ENCODE data around the gene SLC6A2. TPM values are rescaled to one million over a fixed set of nuclear protein-coding genes. Genes with fewer than 3 reads are reported as not detected.
"Not testable (repeated sequence)": the region's sequence is repeated elsewhere in the genome, so short reads cannot be mapped to it uniquely, and the experiment has no call there.

SLC6A2 gene
- total RNA-seq = not detected

- H3K4me3 Mint-ChIP-seq = no peak within 1 kb of the TSS
- no peak for DNase-seq
- ChIA-PET CTCF (no interaction called here), POLR2A (no interaction called here)
- H3K27ac Mint-ChIP-seq = no peak within 1 kb of the TSS
- no peaks in the 10 kb centered on the region for H3K9me3 Mint-ChIP-seq
- H3K4me1 Mint-ChIP-seq = no peaks in the 10 kb centered on the region
- H3K36me3 Mint-ChIP-seq (ENCODE audit: low read depth) = no peaks in the 10 kb centered on the region
- peaks cover 13% of the 10 kb centered on the region for H3K27me3 Mint-ChIP-seq
These were observed at the start of gene SLC6A2 for GRCh38 chr16:55655897-55656681. Gene SLC6A2 (plus strand): TSS chr16:55655988. CDS start chr16:55656695, 707 bp downstream.

GRCh38 chr16:55613613-55614335, 42.0 kb upstream of the SLC6A2 start:
- H3K4me1 Mint-ChIP-seq = no peaks in the 10 kb centered on the region
- H3K9me3 Mint-ChIP-seq = no peaks in the 10 kb centered on the region
- peaks cover 13% of the 10 kb centered on the region for H3K27me3 Mint-ChIP-seq
- no peak overlapping the region for H3K4me3 Mint-ChIP-seq
- H3K27ac Mint-ChIP-seq = no peak overlapping the region
- POLR2A ChIA-PET = no interaction called here
- DNase-seq = no peak
- CTCF ChIA-PET = no interaction called here
- H3K36me3 Mint-ChIP-seq (ENCODE audit: low read depth) = no peaks in the 10 kb centered on the region

GRCh38 chr16:55615071-55615470, 40.7 kb upstream of the SLC6A2 start:
- Mint-ChIP-seq H3K27me3 (peaks cover 10% of the 10 kb centered on the region), H3K36me3 (ENCODE audit: low read depth) (no peaks in the 10 kb centered on the region)
- POLR2A ChIA-PET = no interaction called here

GRCh38 chr16:55615670-55616069, 40.1 kb upstream of the SLC6A2 start:
- H3K4me3 Mint-ChIP-seq; H3K27ac Mint-ChIP-seq; POLR2A ChIA-PET; H3K36me3 Mint-ChIP-seq (ENCODE audit: low read depth); CTCF ChIA-PET; H3K4me1 Mint-ChIP-seq; DNase-seq; H3K27me3 Mint-ChIP-seq; H3K9me3 Mint-ChIP-seq: not testable (repeated sequence)

More at GRCh38 chr16:55615071-55615470, 40.7 kb upstream of the SLC6A2 start:
- Mint-ChIP-seq H3K4me3 (no peak overlapping the region), H3K9me3 (no peaks in the 10 kb centered on the region), H3K27ac (no peak overlapping the region), H3K4me1 (no peaks in the 10 kb centered on the region)
- DNase-seq = no peak
- CTCF ChIA-PET = no interaction called here

- H3K4me1 Mint-ChIP-seq = no peaks in the 10 kb centered on the region
- no peak overlapping the region for H3K27ac Mint-ChIP-seq
- no peak for DNase-seq
- ChIA-PET CTCF (no interaction called here), POLR2A (no interaction called here)
- no peaks in the 10 kb centered on the region for H3K27me3 Mint-ChIP-seq
- no peaks in the 10 kb centered on the region for H3K36me3 Mint-ChIP-seq (ENCODE audit: low read depth)
- H3K9me3 Mint-ChIP-seq = no peaks in the 10 kb centered on the region
- H3K4me3 Mint-ChIP-seq = no peak overlapping the region
These were observed 34.0 kb upstream of the SLC6A2 start for GRCh38 chr16:55621771-55622170.

- no peak overlapping the region for H3K27ac Mint-ChIP-seq
- H3K36me3 Mint-ChIP-seq (ENCODE audit: low read depth) = no peaks in the 10 kb centered on the region
- DNase-seq = no peak
- ChIA-PET POLR2A (no interaction called here), CTCF (no interaction called here)
- H3K4me3 Mint-ChIP-seq = no peak overlapping the region
- H3K4me1 Mint-ChIP-seq = no peaks in the 10 kb centered on the region
- H3K27me3 Mint-ChIP-seq = no peaks in the 10 kb centered on the region
- no peaks in the 10 kb centered on the region for H3K9me3 Mint-ChIP-seq
These were observed 33.5 kb upstream of the SLC6A2 start for GRCh38 chr16:55622272-55622671.

GRCh38 chr16:55622930-55623561, 32.7 kb upstream of the SLC6A2 start:
- H3K4me3 Mint-ChIP-seq = no peak overlapping the region
- ChIA-PET POLR2A (no interaction called here), CTCF (no interaction called here)
- H3K4me1 Mint-ChIP-seq = no peaks in the 10 kb centered on the region
- no peaks in the 10 kb centered on the region for H3K27me3 Mint-ChIP-seq
- no peak overlapping the region for H3K27ac Mint-ChIP-seq
- no peak for DNase-seq
- H3K9me3 Mint-ChIP-seq = no peaks in the 10 kb centered on the region
- H3K36me3 Mint-ChIP-seq (ENCODE audit: low read depth) = no peaks in the 10 kb centered on the region

- Mint-ChIP-seq H3K4me1 (no peaks in the 10 kb centered on the region), H3K27ac (no peak overlapping the region), H3K36me3 (ENCODE audit: low read depth) (no peaks in the 10 kb centered on the region), H3K4me3 (no peak overlapping the region), H3K9me3 (no peaks in the 10 kb centered on the region), H3K27me3 (no peaks in the 10 kb centered on the region)
- ChIA-PET POLR2A (no interaction called here), CTCF (no interaction called here)
- no peak for DNase-seq
These were observed 32.1 kb upstream of the SLC6A2 start for GRCh38 chr16:55623640-55624039.

GRCh38 chr16:55624696-55625095, 31.1 kb upstream of the SLC6A2 start:
- H3K27me3 Mint-ChIP-seq = no peaks in the 10 kb centered on the region
- no peaks in the 10 kb centered on the region for H3K9me3 Mint-ChIP-seq
- H3K4me1 Mint-ChIP-seq = no peaks in the 10 kb centered on the region
- no peak for DNase-seq
- ChIA-PET POLR2A (no interaction called here), CTCF (no interaction called here)
- no peak overlapping the region for H3K4me3 Mint-ChIP-seq
- H3K27ac Mint-ChIP-seq = no peak overlapping the region
- no peaks in the 10 kb centered on the region for H3K36me3 Mint-ChIP-seq (ENCODE audit: low read depth)

- Mint-ChIP-seq H3K4me3 (no peak overlapping the region), H3K27ac (no peak overlapping the region), H3K27me3 (no peaks in the 10 kb centered on the region), H3K36me3 (ENCODE audit: low read depth) (no peaks in the 10 kb centered on the region), H3K9me3 (no peaks in the 10 kb centered on the region), H3K4me1 (no peaks in the 10 kb centered on the region)
- POLR2A ChIA-PET = no interaction called here
- CTCF ChIA-PET = no interaction called here
- DNase-seq = no peak
These were observed 29.9 kb upstream of the SLC6A2 start for GRCh38 chr16:55625843-55626242.

GRCh38 chr16:55628306-55628968, 27.4 kb upstream of the SLC6A2 start:
- DNase-seq = no peak
- Mint-ChIP-seq H3K36me3 (ENCODE audit: low read depth) (no peaks in the 10 kb centered on the region), H3K27me3 (peaks cover 5% of the 10 kb centered on the region), H3K27ac (no peak overlapping the region), H3K4me1 (no peaks in the 10 kb centered on the region), H3K4me3 (no peak overlapping the region), H3K9me3 (no peaks in the 10 kb centered on the region)
- ChIA-PET POLR2A (no interaction called here), CTCF (no interaction called here)

GRCh38 chr16:55630774-55631173, 25.0 kb upstream of the SLC6A2 start:
- Mint-ChIP-seq H3K4me1 (no peaks in the 10 kb centered on the region), H3K27me3 (peaks cover 5% of the 10 kb centered on the region), H3K36me3 (ENCODE audit: low read depth) (no peaks in the 10 kb centered on the region), H3K9me3 (no peaks in the 10 kb centered on the region), H3K4me3 (no peak overlapping the region), H3K27ac (no peak overlapping the region)
- POLR2A ChIA-PET = no interaction called here
- CTCF ChIA-PET = no interaction called here
- DNase-seq = no peak

GRCh38 chr16:55632259-55632658, 23.5 kb upstream of the SLC6A2 start:
- H3K27ac Mint-ChIP-seq = no peak overlapping the region
- H3K27me3 Mint-ChIP-seq = peaks cover 5% of the 10 kb centered on the region
- H3K36me3 Mint-ChIP-seq (ENCODE audit: low read depth) = no peaks in the 10 kb centered on the region
- no peak for DNase-seq
- H3K4me3 Mint-ChIP-seq = no peak overlapping the region
- no peaks in the 10 kb centered on the region for H3K9me3 Mint-ChIP-seq
- CTCF ChIA-PET = no interaction called here
- POLR2A ChIA-PET = no interaction called here
- H3K4me1 Mint-ChIP-seq = no peaks in the 10 kb centered on the region

Measured in activated CD4-positive, alpha-beta T cell treated with anti-CD3 and anti-CD28 coated beads, Interleukin-2, amount 10 ng/mL, durations not matched to agents 7 days and 5 days (primary cell).